Heart left ventricle (tissue), 16 donors: ENCODE measurements around the gene OXGR1. TPM values are rescaled to one million over a fixed set of nuclear protein-coding genes. Genes with fewer than 3 reads are reported as not detected.
"Not testable (repeated sequence)": the region's sequence is repeated elsewhere in the genome, so short reads cannot be mapped to it uniquely, and the experiment has no call there.

ENCODE experiments used
- ATAC-seq, 4 donors: fragments of 200-7000 bp; cut with Tn5 transposase; one replicate each; pipeline ENCODE4 v1.9.1; 2020 to 2022; ENCODE audit warnings: moderate library complexity in 4 of 4, mild to moderate bottlenecking in 3 of 4, moderate number of reproducible peaks in 1 of 4
- DNase-seq, 5 donors: peaks; one replicate each; pipeline ENCODE4 v3.0.0-alpha.2; 2020
- H3K27ac ChIP-seq, 12 donors: fragments of 200-600 bp; sonication (generic) in 4 of 12; one replicate each; pipeline versions ENCODE4 v1.5.0 to v1.8.0; 2016 to 2022; ENCODE audit warnings: mild to moderate bottlenecking in 2 of 12
- H3K27me3 ChIP-seq, 9 donors: fragments of 200-600 bp; sonication (generic) in 2 of 9; one replicate each; pipeline versions ENCODE4 v1.5.1 to v1.8.0; 2016 to 2022; ENCODE audit warnings: mild to moderate bottlenecking in 3 of 9
- H3K36me3 ChIP-seq, 9 donors: fragments of 200-600 bp; sonication (generic) in 2 of 9; one replicate each; pipeline versions ENCODE4 v1.5.0 to v1.8.0; 2018 to 2022; ENCODE audit warnings: mild to moderate bottlenecking in 2 of 9
- H3K4me1 ChIP-seq, 12 donors: fragments of 200-600 bp; sonication (generic) in 4 of 12; one replicate each; pipeline versions ENCODE4 v1.5.0 to v1.8.0; 2016 to 2022; ENCODE audit warnings: mild to moderate bottlenecking in 3 of 12
- H3K4me3 ChIP-seq, 12 donors: fragments of 200-600 bp; sonication (generic) in 4 of 12; one replicate each; pipeline versions ENCODE4 v1.5.0 to v1.8.0; 2017 to 2022; ENCODE audit warnings: mild to moderate bottlenecking in 9 of 12, moderate library complexity in 4 of 12
- H3K9me3 ChIP-seq, 12 donors: fragments of 200-600 bp; sonication (generic) in 4 of 12; one replicate each; pipeline versions ENCODE4 v1.5.0 to v1.8.0; 2016 to 2022; ENCODE audit warnings: mild to moderate bottlenecking in 1 of 12
- CTCF ChIP-seq, 12 donors: fragments of 200-600 bp; sonication (generic) in 4 of 12; IDR thresholded peaks; one replicate each; pipeline versions ENCODE4 v1.5.0 to v1.8.0; 2018 to 2022; ENCODE audit warnings: antibody characterized with exemption in 12 of 12, mild to moderate bottlenecking in 5 of 12
- POLR2A ChIP-seq, 2 donors: fragments of 450-650 bp; IDR thresholded peaks; one replicate each; pipeline ENCODE4 v1.6.1; 2017; ENCODE audit warnings: antibody characterized with exemption in 2 of 2, mild to moderate bottlenecking in 2 of 2, moderate library complexity in 2 of 2
- WGBS, 4 donors: extraction: QIAGEN DNeasy Blood & Tissue Kit in 2 of 4; methylation state at CpG; one replicate each; pipeline versions ENCODE4 v1.1.5 to v1.1.7; 2013 to 2018; 5-methylcytosine and 5-hydroxymethylcytosine counted together
- intact Hi-C, 10 donors: fragments of 100-400 bp; cut with DNase I; formaldehyde crosslinking; loops; one replicate each; pipeline versions ENCODE4 v1.11.1 to v1.14.2; 2022
- polyA plus RNA-seq, 2 donors: library from polyadenylated mRNA; stranded (reverse); fragments of 200-250 nt; gene quantifications; one replicate each; pipeline ENCODE4 v1.2.3, GENCODE V29; 2013
- total RNA-seq, 9 donors: library from RNA; depleted of rRNA in 2 of 9; stranded (reverse); fragments of >200 nt in 2 of 9; fragmentation: NEBNext Ultra II Directional in 3 of 9; extraction: Animal tissue kit (Norgen Biotek cat#: 25700) in 3 of 9; gene quantifications; one replicate each; pipeline versions ENCODE4 v1.1.0 to v1.2.4, GENCODE V29; 2016 to 2023
- donor health status: ischemic (EF 13 %, LVEDD 7.1; RV severe dilation, severe dysfunction).
- donor health status: healthy with polysubstance abuse.
- donor health status: DM: no; HTN: yes; CAD: no.
- donor health status: DM: no; HTN: no; CAD: no.
- donor health status: ischemic (EF 25% LVEDD 6.9; RV normal size, moderate dysfunction).
- donor health status: ischemic (EF 25% LVEDD 5.7; RV mildly dilated, moderate dysfunction).
- donor health status: healthy.
- donor health status: DM: yes; HTN: yes; CAD: no.
- donor health status: ischemic (EF 35%, LVEDD 5.7; RV mildly dilated, moderate dysfunction).
- donor health status: nonischemic (EF 11% LVEDD 7.7; RV severe dilation, severe dysfunction).
- donor health status: DM: yes; HTN: yes; CAD: no.
- donor health status: PGD.
- donor health status: ischemic (EF 29% LVEDD 5.4; RV normal size, mild dysfunction).
- donor health status: nonischemic (EF 23%, LVEDD 6.1; RV moderate dilation, normal function).

The OXGR1 gene
- total and polyA plus RNA-seq, 11 donors: 0.04 to 0.99 (median 0.16) TPM; not detected in 8

- 41 to 44% (median 42%) methylated on average over 12 of the region's 12 CpGs for WGBS, 4 donors
These were observed 34.4 kb upstream of the OXGR1 start for GRCh38 chr13:97028441-97029299.

GRCh38 chr13:97027162-97027554, 32.9 kb upstream of the OXGR1 start:
- Histone ChIP-seq H3K27ac (peak overlapping the region in 1 of 12 donors; percentile 47), H3K4me1 (peaks cover 0 to 21% (median 0%) of the 10 kb centered on the region in 12 donors), H3K9me3 (peaks cover 0 to 3% (median 0%) of the 10 kb centered on the region in 12 donors), H3K4me3 (no peak overlapping the region), H3K27me3 (no peaks in the 10 kb centered on the region), H3K36me3 (no peaks in the 10 kb centered on the region)
- no peak for TF ChIP-seq CTCF (IDR thresholded peaks at IDR 0.05)
- no peak for TF ChIP-seq POLR2A (IDR thresholded peaks at IDR 0.05)
- ATAC-seq (no peak), DNase-seq (no peak)
- intact Hi-C loops: loop anchor here in 4 of 10 donors (5.0 to 10.0 kb wide), 5 partner anchors 185 to 778 kb away; no protein-coding TSS in a partner anchor

More at GRCh38 chr13:97028441-97029299, 34.4 kb upstream of the OXGR1 start:
- no peaks in the 10 kb centered on the region for H3K36me3 ChIP-seq
- no peaks in the 10 kb centered on the region for H3K27me3 ChIP-seq
- peaks cover 0 to 21% (median 0%) of the 10 kb centered on the region in 12 donors for H3K4me1 ChIP-seq
- H3K4me3 ChIP-seq: no peak overlapping the region
- ATAC-seq (peak in 1 of 4 donors; percentile 15), DNase-seq (peak in 3 of 5 donors; percentile 24 to 45 (median 38))
- intact Hi-C loops: loop anchor here in 4 of 10 donors (5.0 to 10.0 kb wide), 5 partner anchors 184 to 776 kb away; no protein-coding TSS in a partner anchor
- TF ChIP-seq CTCF (IDR thresholded peaks at IDR 0.05) (peak; percentile 78 to 96 (median 87)), POLR2A (IDR thresholded peaks at IDR 0.05) (no peak)
- H3K27ac ChIP-seq: no peak overlapping the region
- H3K9me3 ChIP-seq: peaks cover 0 to 3% (median 0%) of the 10 kb centered on the region in 12 donors

GRCh38 chr13:97026531-97027161, 32.4 kb upstream of the OXGR1 start:
- no peaks in the 10 kb centered on the region for H3K36me3 ChIP-seq
- no peak overlapping the region for H3K4me3 ChIP-seq
- no peaks in the 10 kb centered on the region for H3K27me3 ChIP-seq
- peaks cover 0 to 21% (median 0%) of the 10 kb centered on the region in 12 donors for H3K4me1 ChIP-seq
- H3K27ac ChIP-seq: peak overlapping the region in 1 of 12 donors; percentile 47
- peaks cover 0 to 3% (median 0%) of the 10 kb centered on the region in 12 donors for H3K9me3 ChIP-seq
- ATAC-seq (peak in 1 of 4 donors; percentile 53), DNase-seq (no peak)
- intact Hi-C loops: loop anchor here in 4 of 10 donors (5.0 to 10.0 kb wide), 5 partner anchors 186 to 778 kb away; no protein-coding TSS in a partner anchor
- 38 to 48% (median 45%) methylated on average over 5 of the region's 5 CpGs for WGBS, 4 donors
- TF ChIP-seq CTCF (IDR thresholded peaks at IDR 0.05) (no peak), POLR2A (IDR thresholded peaks at IDR 0.05) (no peak)

- H3K27ac ChIP-seq, H3K9me3 ChIP-seq, H3K36me3 ChIP-seq, ATAC-seq, H3K27me3 ChIP-seq, H3K4me3 ChIP-seq, DNase-seq: not testable (repeated sequence)
- WGBS, 4 donors: 90 to 99% (median 96%) methylated on average over 1 of the region's 1 CpG
- intact Hi-C loops: loop anchor here in 4 of 10 donors (5.0 to 10.0 kb wide), 4 partner anchors 331 to 781 kb away; no protein-coding TSS in a partner anchor
- peaks cover 0 to 19% (median 0%) of the 10 kb centered on the region in 12 donors for H3K4me1 ChIP-seq
These were observed 29.5 kb upstream of the OXGR1 start for GRCh38 chr13:97023812-97024211.
